AG10803 (cell line): Measurements from ENCODE around the gene CAMK1D.

Experiments
- DNase-seq: peaks from one replicate; pipeline ENCODE4 v3.0.0; 2010; ENCODE audit warnings: low read depth
- H3K4me3 ChIP-seq: 2 replicates; pipeline ENCODE4 v1.5.1; 2011; ENCODE audit warnings: mild to moderate bottlenecking, low read length, control low read depth
- CTCF ChIP-seq: conservative IDR thresholded peaks from 2 replicates; pipeline ENCODE4 v1.5.1; 2011; ENCODE audit warnings: mild to moderate bottlenecking, low read length, control low read depth, inconsistent platforms

Gene CAMK1D

GRCh38 chr10:12841426-12841825 lies 492.1 kb downstream of the CAMK1D start:
- no peak for TF ChIP-seq CTCF
- DNase-seq = no peak
- no peak overlapping the region for H3K4me3 ChIP-seq

- no peak overlapping the region for H3K4me3 ChIP-seq
- no peak for TF ChIP-seq CTCF
- no peak for DNase-seq
These were observed 492.5 kb downstream of the CAMK1D start for GRCh38 chr10:12841826-12842225.

- no peak for TF ChIP-seq CTCF
- no peak for DNase-seq
- H3K4me3 ChIP-seq = no peak overlapping the region
These were observed 493.0 kb downstream of the CAMK1D start for GRCh38 chr10:12842310-12842709.

GRCh38 chr10:12843296-12843945 lies 494.1 kb downstream of the CAMK1D start:
- DNase-seq = no peak
- no peak for TF ChIP-seq CTCF
- no peak overlapping the region for H3K4me3 ChIP-seq

DNA sequence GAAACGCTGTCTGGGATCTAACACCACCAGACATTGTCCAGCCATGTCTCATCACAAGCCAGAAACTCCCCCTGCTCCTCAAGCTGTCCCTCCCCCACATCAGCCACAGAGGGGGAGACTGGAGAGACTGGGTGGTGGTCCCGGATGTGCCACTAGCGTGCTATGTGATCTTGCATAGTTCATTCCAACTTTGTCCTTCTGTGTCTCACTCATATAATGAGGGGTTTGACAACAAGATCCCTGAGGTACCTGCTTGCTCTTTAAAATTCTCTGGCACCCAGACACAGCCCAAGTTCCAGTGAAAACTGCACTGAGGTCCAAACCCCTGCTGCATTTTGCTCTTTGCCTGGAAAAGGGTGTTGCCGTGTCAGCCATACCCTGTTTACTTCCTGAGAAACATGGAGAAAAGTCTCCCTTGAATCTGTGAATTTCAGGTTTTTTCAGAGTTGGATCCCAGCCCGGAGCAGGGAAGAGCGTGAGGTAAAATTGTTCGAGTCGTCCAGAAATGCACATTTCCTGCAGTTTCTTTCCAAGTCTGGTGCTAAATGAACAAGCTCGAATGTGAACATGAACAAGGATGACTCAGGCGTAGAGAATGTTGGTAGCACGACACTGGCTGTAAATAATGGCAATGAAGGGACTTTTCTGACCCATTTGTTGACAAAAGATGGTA lies 495.6 kb downstream of the CAMK1D start:
- DNase-seq = peak; percentile 81
- peak overlapping the region; percentile 17 for H3K4me3 ChIP-seq
- TF ChIP-seq CTCF = no peak

- H3K4me3 ChIP-seq = no peak overlapping the region
- peak; percentile 45 for DNase-seq
- no peak for TF ChIP-seq CTCF
These were observed 497.4 kb downstream of the CAMK1D start for GRCh38 chr10:12846718-12847117.

- no peak for DNase-seq
- peak; percentile 14; the same call in 1 of the 2 replicates for TF ChIP-seq CTCF
- H3K4me3 ChIP-seq = no peak overlapping the region
These were observed 498.1 kb downstream of the CAMK1D start for GRCh38 chr10:12847361-12847975.
